ENCODE data around the gene STXBP4. TPM values are rescaled to one million over a fixed set of nuclear protein-coding genes. Genes with fewer than 3 reads are reported as not detected.

The STXBP4 gene
- total RNA-seq, 1 experiment from 2014 or later: 16.5 TPM

DNA sequence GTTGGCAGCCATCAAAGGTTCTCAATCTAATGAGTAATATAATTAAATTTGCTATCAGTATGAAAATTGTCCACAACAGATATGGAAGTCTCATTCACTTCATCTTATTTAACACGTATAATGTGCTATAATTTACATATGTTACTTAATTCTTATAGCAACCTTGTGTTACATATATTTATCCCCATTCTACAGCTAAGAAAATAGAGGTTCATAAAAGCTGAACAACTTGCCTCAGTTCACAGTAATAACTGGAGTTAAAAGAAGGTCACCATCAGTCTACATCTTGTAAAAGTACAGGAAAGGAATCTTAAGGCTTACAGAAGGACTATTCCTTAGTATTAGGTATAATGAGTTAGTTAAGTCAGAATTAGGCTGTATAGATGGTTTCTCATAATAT is 27.9 kb downstream of the STXBP4 start:
- Histone ChIP-seq H2AK5ac (ENCODE audit: insufficient read length, low read length) (no peak overlapping the region), H3K23ac (ENCODE audit: insufficient read length, low read depth, low read length) (no peak overlapping the region), H3K56ac (ENCODE audit: insufficient read length, low read depth, low read length) (no peak overlapping the region), H3K79me1 (ENCODE audit: insufficient read depth, low read depth, low read length, poor library complexity, severe bottlenecking) (no peaks in the 10 kb centered on the region), H3K18ac (ENCODE audit: insufficient read length, low read depth, low read length) (no peak overlapping the region), H2AFZ (ENCODE audit: low read length) (no peak overlapping the region), H3K4me2 (ENCODE audit: insufficient read depth, insufficient read length, low read length) (no peak overlapping the region), H3K9ac (ENCODE audit: extremely low read depth, insufficient read length, low read length) (no peak overlapping the region), H2BK12ac (ENCODE audit: insufficient read length, low read depth, low read length) (no peak overlapping the region), H3K4ac (ENCODE audit: low read depth, low read length) (no peak overlapping the region), H3T11ph (ENCODE audit: low read length) (no peak overlapping the region), H4K8ac (replicated peaks; ENCODE audit: insufficient read length, low read depth, low read length) (no peak overlapping the region), H3K23me2 (ENCODE audit: insufficient read length, low read depth, low read length, poor library complexity, severe bottlenecking) (no peaks in the 10 kb centered on the region), H2BK120ac (ENCODE audit: low read depth, low read length, poor library complexity, severe bottlenecking) (no peak overlapping the region), H3K27ac (ENCODE audit: insufficient read length, low read depth, low read length) (no peak overlapping the region), H3K79me2 (ENCODE audit: insufficient read depth, low read length) (no peaks in the 10 kb centered on the region), H2BK5ac (ENCODE audit: insufficient read length, low read length) (no peak overlapping the region), H2BK20ac (ENCODE audit: low read depth, low read length, poor library complexity, severe bottlenecking) (no peak overlapping the region), H3K27me3 (ENCODE audit: insufficient read depth, low read length) (no peaks in the 10 kb centered on the region), H2BK15ac (ENCODE audit: low read depth, low read length) (no peak overlapping the region), H3K9me3 (ENCODE audit: control insufficient read depth, low read depth, low read length) (no peaks in the 10 kb centered on the region), H3K4me1 (ENCODE audit: insufficient read depth, low read length) (no peaks in the 10 kb centered on the region), H3K14ac (ENCODE audit: insufficient read depth, low read length) (no peak overlapping the region), H4K91ac (ENCODE audit: insufficient read length, low read depth, low read length) (no peak overlapping the region), H4K20me1 (ENCODE audit: control insufficient read depth, insufficient read depth, insufficient read length) (no peaks in the 10 kb centered on the region), H4K5ac (ENCODE audit: insufficient read length, low read depth, low read length) (no peak overlapping the region)
- Mint-ChIP-seq H3K27me3 (ENCODE audit: low read depth) (no peaks in the 10 kb centered on the region), H3K9me3 (no peaks in the 10 kb centered on the region), H3K4me3 (no peak overlapping the region), H3K27ac (no peak overlapping the region), H3K36me3 (ENCODE audit: insufficient read depth in 1 of 3, low read depth in 3 of 3) (peaks cover 0 to 4% (median 0%) of the 10 kb centered on the region in 3 experiments; a peak in 2 of 7 replicates), H3K4me1 (no peaks in the 10 kb centered on the region)
- no CpG with 5 or more reads among the region's 1 CpG for WGBS (ENCODE audit: extremely low coverage, insufficient read length, low lambda C conversion rate)
- TF ChIP-seq, protein P1, sequence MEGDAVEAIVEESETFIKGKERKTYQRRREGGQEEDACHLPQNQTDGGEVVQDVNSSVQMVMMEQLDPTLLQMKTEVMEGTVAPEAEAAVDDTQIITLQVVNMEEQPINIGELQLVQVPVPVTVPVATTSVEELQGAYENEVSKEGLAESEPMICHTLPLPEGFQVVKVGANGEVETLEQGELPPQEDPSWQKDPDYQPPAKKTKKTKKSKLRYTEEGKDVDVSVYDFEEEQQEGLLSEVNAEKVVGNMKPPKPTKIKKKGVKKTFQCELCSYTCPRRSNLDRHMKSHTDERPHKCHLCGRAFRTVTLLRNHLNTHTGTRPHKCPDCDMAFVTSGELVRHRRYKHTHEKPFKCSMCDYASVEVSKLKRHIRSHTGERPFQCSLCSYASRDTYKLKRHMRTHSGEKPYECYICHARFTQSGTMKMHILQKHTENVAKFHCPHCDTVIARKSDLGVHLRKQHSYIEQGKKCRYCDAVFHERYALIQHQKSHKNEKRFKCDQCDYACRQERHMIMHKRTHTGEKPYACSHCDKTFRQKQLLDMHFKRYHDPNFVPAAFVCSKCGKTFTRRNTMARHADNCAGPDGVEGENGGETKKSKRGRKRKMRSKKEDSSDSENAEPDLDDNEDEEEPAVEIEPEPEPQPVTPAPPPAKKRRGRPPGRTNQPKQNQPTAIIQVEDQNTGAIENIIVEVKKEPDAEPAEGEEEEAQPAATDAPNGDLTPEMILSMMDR (conservative IDR thresholded peaks at IDR 0.05): no peak
- DNase-seq: no peak

Data from H9 (cell line).